ENCODE results near the gene ENKD1. TPM values are rescaled to one million over a fixed set of nuclear protein-coding genes. Genes with fewer than 3 reads are reported as not detected.

ENKD1 gene
- total and polyA plus RNA-seq, 2 of the 13 experiments (the other 11 are each of a cell fraction or from before 2014, with no cell fraction given) = 10.8 to 20.8 TPM

- TF ChIP-seq MEIS1 (CRISPR knock-in tag; IDR thresholded peaks at IDR 0.05; ENCODE audit: borderline replicate concordance) = no peak
- peak; percentile 60; the same call in 1 of the 2 replicates for TF ChIP-seq ZNF280D (CRISPR knock-in tag; IDR thresholded peaks at IDR 0.05)
- TF ChIP-seq FOXA3 (CRISPR knock-in tag; IDR thresholded peaks at IDR 0.05) = no peak
- no peak for TF ChIP-seq ZFP36L2 (CRISPR knock-in tag; IDR thresholded peaks at IDR 0.05)
- TF ChIP-seq NFATC3 (CRISPR knock-in tag; IDR thresholded peaks at IDR 0.05) = no peak
- no peak for TF ChIP-seq TRIM22 (IDR thresholded peaks at IDR 0.05)
- 0 out of 2 replicates have a peak, but pooled peaks have one; percentile 34 for TF ChIP-seq ZBTB44 (CRISPR knock-in tag; IDR thresholded peaks at IDR 0.05)
- peak; percentile 30; the same call in 1 of the 2 replicates for TF ChIP-seq THAP9 (CRISPR knock-in tag; IDR thresholded peaks at IDR 0.05; ENCODE audit: borderline replicate concordance)
- no peak for TF ChIP-seq TERF1 (CRISPR knock-in tag; IDR thresholded peaks at IDR 0.05)
- no peak; the same call in 1 of the 2 replicates for TF ChIP-seq FOXC1 (CRISPR knock-in tag; IDR thresholded peaks at IDR 0.05; ENCODE audit: borderline replicate concordance)
- no peak for TF ChIP-seq ZNF850 (CRISPR knock-in tag; conservative IDR thresholded peaks at IDR 0.05)
- TF ChIP-seq NR3C1 (CRISPR knock-in tag; IDR thresholded peaks at IDR 0.05) = no peak
- no peak for TF ChIP-seq SMC3 (IDR thresholded peaks at IDR 0.05; ENCODE audit: low read length)
Observed at GRCh38 chr16:67666032-67666551, 458 bp downstream of the ENKD1 start (continued).

Data from HepG2 (cell line).